ENCODE data around the gene LINGO1.

GRCh38 chr15:77653832-77654480 lies 21.2 kb upstream of the LINGO1 start:
- TF ChIP-seq, protein P1, sequence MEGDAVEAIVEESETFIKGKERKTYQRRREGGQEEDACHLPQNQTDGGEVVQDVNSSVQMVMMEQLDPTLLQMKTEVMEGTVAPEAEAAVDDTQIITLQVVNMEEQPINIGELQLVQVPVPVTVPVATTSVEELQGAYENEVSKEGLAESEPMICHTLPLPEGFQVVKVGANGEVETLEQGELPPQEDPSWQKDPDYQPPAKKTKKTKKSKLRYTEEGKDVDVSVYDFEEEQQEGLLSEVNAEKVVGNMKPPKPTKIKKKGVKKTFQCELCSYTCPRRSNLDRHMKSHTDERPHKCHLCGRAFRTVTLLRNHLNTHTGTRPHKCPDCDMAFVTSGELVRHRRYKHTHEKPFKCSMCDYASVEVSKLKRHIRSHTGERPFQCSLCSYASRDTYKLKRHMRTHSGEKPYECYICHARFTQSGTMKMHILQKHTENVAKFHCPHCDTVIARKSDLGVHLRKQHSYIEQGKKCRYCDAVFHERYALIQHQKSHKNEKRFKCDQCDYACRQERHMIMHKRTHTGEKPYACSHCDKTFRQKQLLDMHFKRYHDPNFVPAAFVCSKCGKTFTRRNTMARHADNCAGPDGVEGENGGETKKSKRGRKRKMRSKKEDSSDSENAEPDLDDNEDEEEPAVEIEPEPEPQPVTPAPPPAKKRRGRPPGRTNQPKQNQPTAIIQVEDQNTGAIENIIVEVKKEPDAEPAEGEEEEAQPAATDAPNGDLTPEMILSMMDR (IDR thresholded peaks at IDR 0.05): no peak
- no peak for TF ChIP-seq POLR2A (IDR thresholded peaks at IDR 0.05)

Data from thyroid gland (tissue), 4 donors.